ENCODE measurements around the gene OR7C2. TPM values are rescaled to one million over a fixed set of nuclear protein-coding genes. Genes with fewer than 3 reads are reported as not detected.

The OR7C2 gene
- polyA plus RNA-seq, 1 donor (not counting 4 experiments of a cell fraction or from before 2014, with no cell fraction given), result not detected

DNA sequence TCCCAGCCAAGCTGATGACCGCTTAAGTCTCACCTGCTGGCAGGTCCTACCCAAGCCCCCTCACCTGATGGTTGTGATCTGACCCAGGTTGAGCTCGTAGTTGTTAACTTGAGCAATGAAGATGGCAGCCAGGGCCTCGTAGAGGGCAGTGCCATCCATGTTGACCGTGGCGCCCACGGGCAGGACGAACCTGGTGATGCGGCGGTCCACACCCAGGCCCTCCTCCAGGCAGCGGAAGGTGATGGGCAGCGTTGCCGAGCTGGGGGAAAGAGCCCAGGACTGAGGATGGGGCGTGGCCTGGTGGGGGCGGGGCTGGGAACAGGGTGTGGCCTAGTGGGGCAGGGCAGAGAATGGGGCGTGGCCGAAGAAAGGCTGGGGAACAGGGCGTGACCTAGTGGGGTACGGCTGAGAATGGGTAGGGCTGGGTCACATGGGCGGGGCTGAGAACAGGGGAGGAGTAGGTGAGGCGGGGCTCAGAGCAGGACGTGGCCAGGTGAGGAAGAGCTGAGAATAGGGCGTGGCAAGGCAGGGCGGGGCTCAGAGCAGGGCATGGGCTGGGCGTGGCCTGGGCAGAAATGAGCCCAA, 12.9 kb downstream of the OR7C2 start:
- DNase-seq (ENCODE audit: low read depth, low spot score) (no peak), FAIRE-seq (no peak)
- H3K4me1 ChIP-seq (ENCODE audit: control insufficient read depth, extremely low read depth, insufficient read depth, low read length), result no peaks in the 10 kb centered on the region
- H3K36me3 ChIP-seq (ENCODE audit: control insufficient read depth in 2 of 2, extremely low read depth in 1 of 2, insufficient read depth in 2 of 2, low read length in 2 of 2), result no peaks in the 10 kb centered on the region
- H3K9ac ChIP-seq (ENCODE audit: control insufficient read depth, extremely low read depth, insufficient read depth, low read length), result no peak overlapping the region
- no peak for TF ChIP-seq EZH2 (IDR thresholded peaks at IDR 0.05; ENCODE audit: low read length)
- TF ChIP-seq, protein P1, sequence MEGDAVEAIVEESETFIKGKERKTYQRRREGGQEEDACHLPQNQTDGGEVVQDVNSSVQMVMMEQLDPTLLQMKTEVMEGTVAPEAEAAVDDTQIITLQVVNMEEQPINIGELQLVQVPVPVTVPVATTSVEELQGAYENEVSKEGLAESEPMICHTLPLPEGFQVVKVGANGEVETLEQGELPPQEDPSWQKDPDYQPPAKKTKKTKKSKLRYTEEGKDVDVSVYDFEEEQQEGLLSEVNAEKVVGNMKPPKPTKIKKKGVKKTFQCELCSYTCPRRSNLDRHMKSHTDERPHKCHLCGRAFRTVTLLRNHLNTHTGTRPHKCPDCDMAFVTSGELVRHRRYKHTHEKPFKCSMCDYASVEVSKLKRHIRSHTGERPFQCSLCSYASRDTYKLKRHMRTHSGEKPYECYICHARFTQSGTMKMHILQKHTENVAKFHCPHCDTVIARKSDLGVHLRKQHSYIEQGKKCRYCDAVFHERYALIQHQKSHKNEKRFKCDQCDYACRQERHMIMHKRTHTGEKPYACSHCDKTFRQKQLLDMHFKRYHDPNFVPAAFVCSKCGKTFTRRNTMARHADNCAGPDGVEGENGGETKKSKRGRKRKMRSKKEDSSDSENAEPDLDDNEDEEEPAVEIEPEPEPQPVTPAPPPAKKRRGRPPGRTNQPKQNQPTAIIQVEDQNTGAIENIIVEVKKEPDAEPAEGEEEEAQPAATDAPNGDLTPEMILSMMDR (optimal IDR thresholded peaks at IDR 0.05 in 1 of 3, IDR thresholded peaks at IDR 0.05 in 1 of 3, conservative IDR thresholded peaks at IDR 0.05 in 1 of 3; ENCODE audit: extremely low read depth in 1 of 3, insufficient read depth in 2 of 3, low read length in 3 of 3), result no peak
- H3K79me2 ChIP-seq (ENCODE audit: control insufficient read depth, insufficient read depth, low read length), result no peaks in the 10 kb centered on the region
- no peaks in the 10 kb centered on the region for H4K20me1 ChIP-seq (ENCODE audit: control insufficient read depth, extremely low read depth, insufficient read depth, low read length)
- no peak overlapping the region for H3K4me3 ChIP-seq (ENCODE audit: control insufficient read depth in 2 of 3, extremely low read depth in 1 of 3, insufficient read depth in 2 of 3, low read depth in 1 of 3, low read length in 3 of 3)
- dilution Hi-C loops (cut with MboI; ENCODE audit: extremely low pct_ligation_motif_present, low sequenced_read_pairs), result no loop called here
- H3K27me3 ChIP-seq (ENCODE audit: control insufficient read depth, extremely low read depth, insufficient read depth, low read length), result no peaks in the 10 kb centered on the region
- no peak overlapping the region for H3K27ac ChIP-seq (ENCODE audit: control insufficient read depth, insufficient read depth, low read length)
- no peaks in the 10 kb centered on the region for H3K9me1 ChIP-seq (ENCODE audit: control insufficient read depth, extremely low read depth, insufficient read depth, low read length)
- no peak overlapping the region for H3K4me2 ChIP-seq (ENCODE audit: control insufficient read depth, extremely low read depth, insufficient read depth, low read depth, low read length)
- peaks cover 10% of the 10 kb centered on the region for H3K9me3 ChIP-seq (ENCODE audit: control insufficient read depth, low read depth, low read length)
- H2AFZ ChIP-seq (ENCODE audit: control insufficient read depth, low read length), result no peak overlapping the region

- H3K27me3 ChIP-seq (ENCODE audit: control insufficient read depth, extremely low read depth, insufficient read depth, low read length), result no peaks in the 10 kb centered on the region
- H3K9ac ChIP-seq (ENCODE audit: control insufficient read depth, extremely low read depth, insufficient read depth, low read length), result no peak overlapping the region
- H3K9me1 ChIP-seq (ENCODE audit: control insufficient read depth, extremely low read depth, insufficient read depth, low read length), result no peaks in the 10 kb centered on the region
- H3K4me3 ChIP-seq (ENCODE audit: control insufficient read depth in 2 of 3, extremely low read depth in 1 of 3, insufficient read depth in 2 of 3, low read depth in 1 of 3, low read length in 3 of 3), result no peak overlapping the region
- H3K4me1 ChIP-seq (ENCODE audit: control insufficient read depth, extremely low read depth, insufficient read depth, low read length), result no peaks in the 10 kb centered on the region
- no peak for FAIRE-seq
- H2AFZ ChIP-seq (ENCODE audit: control insufficient read depth, low read length), result no peak overlapping the region
- TF ChIP-seq EZH2 (IDR thresholded peaks at IDR 0.05; ENCODE audit: low read length), result no peak
- TF ChIP-seq, protein P1 (optimal IDR thresholded peaks at IDR 0.05 in 1 of 3, IDR thresholded peaks at IDR 0.05 in 1 of 3, conservative IDR thresholded peaks at IDR 0.05 in 1 of 3; ENCODE audit: extremely low read depth in 1 of 3, insufficient read depth in 2 of 3, low read length in 3 of 3), result no peak
- H4K20me1 ChIP-seq (ENCODE audit: control insufficient read depth, extremely low read depth, insufficient read depth, low read length), result no peaks in the 10 kb centered on the region
- H3K4me2 ChIP-seq (ENCODE audit: control insufficient read depth, extremely low read depth, insufficient read depth, low read depth, low read length), result no peak overlapping the region
- no peaks in the 10 kb centered on the region for H3K79me2 ChIP-seq (ENCODE audit: control insufficient read depth, insufficient read depth, low read length)
- no peak overlapping the region for H3K27ac ChIP-seq (ENCODE audit: control insufficient read depth, insufficient read depth, low read length)
- DNase-seq (ENCODE audit: low read depth, low spot score), result no peak
- dilution Hi-C loops (cut with MboI; ENCODE audit: extremely low pct_ligation_motif_present, low sequenced_read_pairs), result no loop called here
- H3K36me3 ChIP-seq (ENCODE audit: control insufficient read depth in 2 of 2, extremely low read depth in 1 of 2, insufficient read depth in 2 of 2, low read length in 2 of 2), result no peaks in the 10 kb centered on the region
- H3K9me3 ChIP-seq (ENCODE audit: control insufficient read depth, low read depth, low read length), result peaks cover 10% of the 10 kb centered on the region
Measured at GRCh38 chr19:14957464-14957863, 16.2 kb downstream of the OR7C2 start.

All from keratinocyte (primary cell).